Effector memory CD4-positive, alpha-beta T cell (primary cell): Measurements from ENCODE around the gene GOLPH3.
"Not testable (repeated sequence)": the region's sequence is repeated elsewhere in the genome, so short reads cannot be mapped to it uniquely, and the experiment has no call there.

Experiments
- DNase-seq, 3 donors: peaks; one replicate each; pipeline ENCODE4 v3.0.0-alpha.2; 2020
- H3K27ac ChIP-seq: 2 replicates; pipeline ENCODE4 v1.7.0; 2013; ENCODE audit warnings: mild to moderate bottlenecking, low read length, moderate library complexity; ENCODE audit not compliant: insufficient read depth, poor library complexity, severe bottlenecking
- H3K27me3 ChIP-seq: replicated peaks from 2 replicates; pipeline ENCODE4 v1.7.0; 2013; ENCODE audit warnings: mild to moderate bottlenecking, low read length; ENCODE audit not compliant: insufficient read depth, control insufficient read depth, poor library complexity, severe bottlenecking
- H3K36me3 ChIP-seq: 2 replicates; pipeline ENCODE4 v1.7.0; 2013; ENCODE audit warnings: mild to moderate bottlenecking, low read length, moderate library complexity; ENCODE audit not compliant: control insufficient read depth, insufficient read depth
- H3K4me1 ChIP-seq: 2 replicates; pipeline ENCODE4 v1.7.0; 2013; ENCODE audit warnings: low read length, mild to moderate bottlenecking; ENCODE audit not compliant: control insufficient read depth, insufficient read depth, poor library complexity, severe bottlenecking
- H3K4me3 ChIP-seq: 2 replicates; pipeline ENCODE4 v1.7.0; 2013; ENCODE audit warnings: low read length, low read depth, mild to moderate bottlenecking; ENCODE audit not compliant: insufficient read depth, poor library complexity, severe bottlenecking
- H3K9me3 ChIP-seq: 2 replicates; pipeline ENCODE4 v1.7.0; 2013; ENCODE audit warnings: mild to moderate bottlenecking, low read length, moderate library complexity; ENCODE audit not compliant: control insufficient read depth

Gene GOLPH3

GRCh38 chr5:32078855-32079254 lies 95.3 kb downstream of the GOLPH3 start:
- H3K27ac ChIP-seq, DNase-seq, H3K27me3 ChIP-seq, H3K4me1 ChIP-seq, H3K9me3 ChIP-seq, H3K4me3 ChIP-seq, H3K36me3 ChIP-seq: not testable (repeated sequence)

DNA sequence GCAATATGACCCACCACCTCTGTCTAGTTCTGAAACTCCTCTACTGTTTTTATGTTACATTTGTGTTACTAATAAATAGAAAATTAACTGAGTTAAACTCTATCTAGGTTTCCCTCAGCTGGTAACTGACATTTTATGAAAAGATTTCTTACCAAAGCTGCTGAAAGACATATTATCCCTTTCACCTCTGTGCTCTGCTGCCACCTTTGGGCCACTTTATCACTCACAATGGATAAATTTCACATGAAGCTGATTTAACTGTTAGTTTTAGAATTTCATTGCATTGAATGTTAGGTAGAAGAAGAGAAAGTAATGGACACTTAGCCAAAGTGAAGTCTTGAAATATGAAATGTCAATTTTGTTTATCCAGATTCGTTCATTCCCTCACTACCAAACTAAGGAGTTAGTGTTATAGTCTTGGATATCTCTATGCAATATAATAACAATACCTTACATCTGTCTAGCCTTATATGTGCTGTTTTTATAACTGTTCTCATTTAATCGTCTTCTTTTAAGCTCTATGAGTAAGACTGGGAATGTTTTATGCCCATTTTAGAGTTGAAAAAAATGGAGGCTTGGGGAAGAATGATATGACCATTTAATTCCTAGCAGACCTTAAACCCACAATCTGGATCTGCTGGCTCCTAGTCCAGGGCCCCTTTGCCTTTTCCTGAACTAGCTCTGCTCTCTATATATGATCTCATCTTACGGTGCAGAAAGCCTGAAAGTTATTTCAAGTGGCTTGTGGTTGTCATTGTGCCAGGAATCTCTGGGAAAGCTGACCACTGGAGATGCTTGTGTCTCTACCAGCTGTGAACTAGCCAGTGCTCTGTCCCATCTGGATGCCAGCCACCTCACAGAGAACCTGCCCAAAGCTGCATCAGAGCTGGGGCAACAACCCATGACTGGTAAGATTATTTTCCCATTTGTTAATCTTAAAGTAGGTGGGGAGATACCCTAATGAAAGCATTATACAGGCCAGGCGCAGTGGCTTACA lies 97.1 kb downstream of the GOLPH3 start:
- H3K36me3 ChIP-seq = no peaks in the 10 kb centered on the region

More for the DNA sequence above, 97.1 kb downstream of the GOLPH3 start:
- Histone ChIP-seq H3K27ac (no peak overlapping the region), H3K9me3 (no peaks in the 10 kb centered on the region), H3K4me1 (no peaks in the 10 kb centered on the region), H3K4me3 (no peak overlapping the region), H3K27me3 (no peaks in the 10 kb centered on the region)
- no peak for DNase-seq
